Left ventricle myocardium superior (tissue), 1 donor: ENCODE data around the gene NUBPL. TPM values are rescaled to one million over a fixed set of nuclear protein-coding genes. Genes with fewer than 3 reads are reported as not detected.
"Not testable (repeated sequence)": the region's sequence is repeated elsewhere in the genome, so short reads cannot be mapped to it uniquely, and the experiment has no call there.

Source experiments
- ATAC-seq: fragments of 200-7000 bp; cut with Tn5 transposase; one replicate; pipeline ENCODE4 v1.9.1; 2020; ENCODE audit warnings: mild to moderate bottlenecking, moderate library complexity
- DNase-seq: peaks from one replicate; pipeline ENCODE4 v3.0.0-alpha.2; 2020
- intact Hi-C: fragments of 100-400 bp; cut with micrococcal nuclease; formaldehyde crosslinking; loops from one replicate; pipeline ENCODE4 v1.11.0; 2022
- total RNA-seq: library from RNA; stranded (reverse); fragmentation: NEBNext Ultra II Directional; extraction: Animal tissue kit (Norgen Biotek cat#: 25700); gene quantifications from one replicate; pipeline ENCODE4 v1.2.1, GENCODE V29; 2021
- donor health status: DM: no; HTN: yes; CAD: no; lungs with severe emphysema.

NUBPL gene
- total RNA-seq, 1 donor from 2014 or later = 32.6 TPM

GRCh38 chr14:31889297-31889696 is 328.1 kb downstream of the NUBPL start:
- intact Hi-C loops = no loop called here
- DNase-seq (no peak), ATAC-seq (no peak)

- ATAC-seq = not testable (repeated sequence)
Measured at GRCh38 chr14:31890202-31890601, 329.0 kb downstream of the NUBPL start.

GRCh38 chr14:31893221-31893757 is 332.1 kb downstream of the NUBPL start:
- DNase-seq (peak; percentile 28), ATAC-seq (peak; percentile 76)
- intact Hi-C loops = no loop called here

More at GRCh38 chr14:31890202-31890601, 329.0 kb downstream of the NUBPL start:
- DNase-seq, intact Hi-C loops: not testable (repeated sequence)

GRCh38 chr14:31894351-31894750 is 333.1 kb downstream of the NUBPL start:
- ATAC-seq (no peak), DNase-seq (no peak)
- intact Hi-C loops = no loop called here

DNA sequence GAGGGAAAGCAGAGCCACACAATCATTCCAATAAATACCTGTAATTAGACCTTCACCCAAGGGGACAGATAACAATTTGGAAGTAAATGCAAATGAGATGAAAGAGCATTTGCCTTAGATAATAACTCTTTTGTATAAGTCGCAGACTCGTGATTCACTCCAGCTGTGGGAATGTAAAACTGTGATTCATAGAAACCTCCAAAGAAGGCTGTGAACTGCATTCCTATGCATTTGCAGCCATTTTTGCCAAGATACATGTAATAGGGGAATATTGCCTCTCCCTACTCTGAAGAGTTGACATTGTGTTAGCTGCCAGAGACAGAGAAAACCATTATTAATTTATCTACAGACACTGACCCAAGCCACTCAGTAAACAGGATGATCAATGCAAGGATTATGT is 334.0 kb downstream of the NUBPL start:
- no peak for DNase-seq
- intact Hi-C loops = no loop called here
- no peak for ATAC-seq

GRCh38 chr14:31895646-31896045 is 334.4 kb downstream of the NUBPL start:
- DNase-seq = no peak
- intact Hi-C loops = no loop called here
- no peak for ATAC-seq

DNA sequence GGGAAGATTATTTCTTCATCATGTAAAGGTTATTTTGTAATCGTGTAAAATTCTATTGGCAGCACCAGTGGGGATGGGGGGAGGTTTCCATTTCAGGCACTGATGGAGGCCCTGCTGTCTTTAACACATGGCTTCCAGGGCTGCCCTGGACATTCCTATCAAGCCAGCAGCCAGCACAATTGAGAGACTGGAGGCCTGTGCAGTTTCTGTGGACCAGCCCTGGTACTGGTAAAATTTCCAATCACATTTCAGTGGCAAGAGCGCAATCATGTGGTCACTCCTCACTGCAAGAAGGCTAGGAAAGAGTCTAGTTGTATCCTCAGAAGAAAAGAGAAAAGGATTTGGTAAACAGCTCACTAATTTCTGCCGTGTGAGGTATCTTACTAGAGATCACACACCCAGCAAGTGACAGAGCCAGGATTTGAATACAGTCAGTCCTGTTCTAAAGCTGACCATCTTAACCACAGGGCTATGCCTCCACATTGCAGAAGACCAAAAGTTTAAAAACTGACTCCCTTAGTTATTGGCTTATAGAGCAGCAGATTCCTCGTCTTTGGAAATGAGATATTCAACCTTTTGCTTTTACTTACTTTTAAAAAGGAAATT is 336.5 kb downstream of the NUBPL start:
- intact Hi-C loops = no loop called here
- DNase-seq = no peak
- peak; percentile 58 for ATAC-seq

- intact Hi-C loops = no loop called here
- DNase-seq (no peak), ATAC-seq (peak; percentile 50)
Measured at GRCh38 chr14:31898838-31899528, 337.8 kb downstream of the NUBPL start.

- no peak for DNase-seq
- intact Hi-C loops = no loop called here
Measured at GRCh38 chr14:31902002-31902401, 340.8 kb downstream of the NUBPL start.

GRCh38 chr14:31902945-31903646 is 341.9 kb downstream of the NUBPL start:
- ATAC-seq (no peak), DNase-seq (no peak)
- intact Hi-C loops = no loop called here

More at GRCh38 chr14:31902002-31902401, 340.8 kb downstream of the NUBPL start:
- no peak for ATAC-seq

- ATAC-seq (no peak), DNase-seq (no peak)
- intact Hi-C loops = no loop called here
Measured at GRCh38 chr14:31909977-31910376, 348.8 kb downstream of the NUBPL start.

Other genes starting within 250 kb of the NUBPL start
- 46.8 TPM for gene HEATR5A, start 140.9 kb upstream of the NUBPL start, total RNA-seq
- 8.4 TPM for gene DTD2, start 103.9 kb upstream of the NUBPL start, total RNA-seq
- gene GPR33, start 73.4 kb upstream of the NUBPL start, total RNA-seq = not detected